ENCODE measurements around the gene RBM26. TPM values are rescaled to one million over a fixed set of nuclear protein-coding genes. Genes with fewer than 3 reads are reported as not detected.
"Not testable (repeated sequence)": the region's sequence is repeated elsewhere in the genome, so short reads cannot be mapped to it uniquely, and the experiment has no call there.

Gene RBM26
- polyA plus RNA-seq, 10 donors: 41.6 to 64.9 (median 58.5) TPM

DNA sequence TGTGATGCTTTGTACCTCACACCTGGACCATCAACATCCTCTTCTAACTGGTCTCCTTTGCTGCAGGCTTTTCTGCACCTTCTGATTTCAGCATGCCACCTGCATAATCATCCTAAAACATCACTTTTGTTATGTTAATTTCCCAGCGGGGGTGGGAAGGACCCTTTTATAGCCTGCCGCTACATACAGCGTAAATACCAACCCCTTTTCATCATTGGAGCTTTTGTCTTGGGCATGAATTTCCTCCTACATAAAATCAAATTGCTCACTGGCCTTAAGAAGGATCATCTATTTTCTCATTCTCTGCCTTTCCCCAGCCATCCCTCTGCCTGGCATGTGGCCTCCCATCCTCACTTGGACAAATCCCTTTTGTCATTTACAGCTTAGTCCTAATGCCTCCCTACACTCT, 124.7 kb downstream of the RBM26 start:
- DNase-seq: no peak

DNA sequence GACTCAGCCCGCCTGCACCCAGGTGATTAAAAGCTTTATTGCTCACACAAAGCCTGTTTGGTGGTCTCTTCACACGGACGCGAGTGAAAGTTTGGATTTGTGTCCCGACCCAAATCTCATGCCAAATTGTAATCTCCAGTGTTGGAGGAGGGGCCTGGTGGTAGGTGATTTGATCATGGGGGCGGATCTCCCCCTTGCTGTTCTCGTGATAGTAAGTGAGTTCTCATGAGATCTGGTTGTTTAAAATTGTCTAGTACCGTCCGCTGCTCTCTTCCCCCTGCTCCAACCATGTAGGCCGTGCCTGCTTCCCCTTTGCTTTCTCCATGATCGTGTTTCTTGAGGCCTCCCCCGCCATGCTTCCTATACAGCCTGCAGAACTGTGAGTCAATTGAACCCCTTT, 126.3 kb downstream of the RBM26 start:
- not testable (repeated sequence) for DNase-seq

DNA sequence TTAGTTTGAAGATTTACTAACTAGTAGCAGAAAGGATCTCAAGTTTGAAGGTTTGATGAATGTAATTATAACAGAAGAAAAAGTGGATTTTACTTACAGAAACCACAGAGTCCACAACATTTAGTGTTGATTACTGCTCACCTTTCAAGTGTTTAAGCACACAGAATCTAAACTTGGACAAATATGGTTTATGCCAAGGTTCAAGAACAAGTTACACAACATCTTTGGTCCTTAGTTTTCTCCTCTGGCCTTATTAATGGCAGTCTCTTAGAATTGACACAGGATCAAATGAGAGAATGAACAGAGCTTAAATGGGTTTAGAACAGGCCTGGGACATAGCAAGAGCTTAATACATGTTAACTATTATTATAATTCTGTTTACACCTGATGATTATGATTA, 133.0 kb downstream of the RBM26 start:
- DNase-seq: no peak

DNA sequence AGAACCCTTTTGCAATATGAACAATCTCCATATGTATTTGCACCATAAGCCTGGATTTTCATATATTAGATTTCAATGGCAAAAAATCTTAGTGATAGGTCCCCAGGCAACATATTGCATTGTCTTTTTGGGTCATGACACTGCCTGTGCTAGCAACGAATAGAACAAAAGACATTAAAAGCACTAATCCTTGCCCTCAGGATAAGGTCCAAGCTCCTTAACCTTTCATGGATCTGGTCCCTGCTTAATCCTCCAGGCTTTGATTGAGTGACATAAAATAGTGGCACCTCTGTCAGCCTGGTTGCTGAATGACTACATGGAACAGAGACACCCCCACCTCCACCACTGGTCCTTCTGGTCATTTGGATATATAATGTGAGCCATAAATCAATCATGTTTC, 134.4 kb downstream of the RBM26 start:
- no peak for DNase-seq

DNA sequence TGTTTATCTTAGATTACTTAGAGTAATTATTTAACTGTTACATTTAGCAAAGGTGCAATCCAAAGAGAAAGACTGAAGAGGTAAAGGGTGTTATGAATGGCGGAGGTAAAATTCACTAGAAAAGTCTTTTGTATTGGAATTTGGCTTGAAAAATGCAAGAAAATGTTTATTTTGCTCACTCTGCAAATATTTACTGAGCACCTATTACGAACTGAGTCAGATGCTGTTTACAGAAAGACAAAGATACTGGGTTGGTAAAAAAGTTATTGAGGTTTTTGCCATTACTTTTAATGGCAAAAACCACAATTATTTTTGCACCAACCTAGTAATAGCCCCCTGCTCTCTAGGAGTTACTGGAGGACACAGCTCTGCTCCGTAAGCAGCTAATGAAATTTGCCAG, 135.2 kb downstream of the RBM26 start:
- DNase-seq: no peak

Other genes starting within 250 kb of the RBM26 start
- 10 to 100 TPM; 26.8 to 37.1 (median 28.9) TPM for gene NDFIP2, start 74.9 kb upstream of the RBM26 start, polyA plus RNA-seq (ENCODE audit: insufficient read length in 10 of 10)